HepG2 (cell line): Measurements from ENCODE around the gene SFT2D1. TPM values are rescaled to one million over a fixed set of nuclear protein-coding genes. Genes with fewer than 3 reads are reported as not detected.

Experiments
- ARID4A ChIP-seq: sonication (generic); formaldehyde crosslinking; IDR thresholded peaks from 2 replicates; pipeline ENCODE4 v1.5.0; 2020; ENCODE audit warnings: mild to moderate bottlenecking, missing genetic modification reagents, borderline replicate concordance
- CEBPB ChIP-seq: IDR thresholded peaks from 2 replicates; pipeline ENCODE4 v1.6.1; 2011; ENCODE audit warnings: low read depth, low read length, improper control_type of control experiment, borderline replicate concordance
- ELF3 ChIP-seq: IDR thresholded peaks from 2 replicates; pipeline ENCODE4 v1.6.1; 2016; ENCODE audit warnings: missing genetic modification reagents, missing compliant biosample characterization
- FOXO1 ChIP-seq: sonication (generic); formaldehyde crosslinking; IDR thresholded peaks from 2 replicates; pipeline ENCODE4 v1.4.0; 2020; ENCODE audit warnings: missing genetic modification reagents
- GATAD2A ChIP-seq: IDR thresholded peaks from 2 replicates; pipeline ENCODE4 v1.6.1; 2016
- HMG20B ChIP-seq: conservative IDR thresholded peaks from 2 replicates; pipeline ENCODE4 v1.6.1; 2016; ENCODE audit warnings: missing genetic modification reagents, missing compliant biosample characterization
- HNRNPK ChIP-seq: fragments of 200-400 bp; formaldehyde crosslinking; IDR thresholded peaks from 2 replicates; pipeline ENCODE4 v1.6.1; 2018; ENCODE audit warnings: low read length, low read depth, moderate library complexity, mild to moderate bottlenecking; ENCODE audit not compliant: poor library complexity, severe bottlenecking
- HOXD1 ChIP-seq: sonication (generic); formaldehyde crosslinking; IDR thresholded peaks from 2 replicates; pipeline ENCODE4 v1.5.0; 2020; ENCODE audit warnings: missing genetic modification reagents
- KDM4B ChIP-seq: sonication (generic); formaldehyde crosslinking; IDR thresholded peaks from 2 replicates; pipeline ENCODE4 v1.4.0; 2020; ENCODE audit warnings: missing genetic modification reagents
- LCORL ChIP-seq, 2 experiments: fragments of 450-650 bp in 1 of 2; sonication (generic) in 1 of 2; formaldehyde crosslinking in 1 of 2; IDR thresholded peaks; 2 replicates each; pipeline versions ENCODE4 v1.5.0 to v1.6.1; 2017 to 2020; ENCODE audit warnings: antibody characterized with exemption in 1 of 2, missing genetic modification reagents in 1 of 2
- MED1 ChIP-seq: sonication (generic); formaldehyde crosslinking; IDR thresholded peaks from 2 replicates; pipeline ENCODE4 v1.4.0; 2020; ENCODE audit warnings: missing genetic modification reagents
- MLX ChIP-seq: IDR thresholded peaks from 2 replicates; pipeline ENCODE4 v1.6.1; 2016
- NBN ChIP-seq: fragments of 450-650 bp; conservative IDR thresholded peaks from 2 replicates; pipeline ENCODE4 v1.6.1; 2017
- NKX3-1 ChIP-seq: sonication (generic); formaldehyde crosslinking; IDR thresholded peaks from 2 replicates; pipeline ENCODE4 v1.5.0; 2020; ENCODE audit warnings: missing genetic modification reagents
- ZMYM3 ChIP-seq: sonication (generic); formaldehyde crosslinking; IDR thresholded peaks from 2 replicates; pipeline ENCODE4 v1.5.1; 2020; ENCODE audit warnings: mild to moderate bottlenecking, missing genetic modification reagents
- ZNF280D ChIP-seq: sonication (generic); formaldehyde crosslinking; IDR thresholded peaks from 2 replicates; pipeline ENCODE4 v1.5.1; 2020; ENCODE audit warnings: mild to moderate bottlenecking, missing genetic modification reagents
- ZNF576 ChIP-seq: sonication (generic); formaldehyde crosslinking; IDR thresholded peaks from 2 replicates; pipeline ENCODE4 v1.4.0; 2020; ENCODE audit warnings: mild to moderate bottlenecking, missing genetic modification reagents
- ZSCAN20 ChIP-seq: sonication (generic); formaldehyde crosslinking; IDR thresholded peaks from 2 replicates; pipeline ENCODE4 v1.4.0; 2020; ENCODE audit warnings: missing genetic modification reagents, mild to moderate bottlenecking, borderline replicate concordance
- polyA plus RNA-seq, 8 experiments: library from polyadenylated mRNA; depleted of rRNA in 3 of 8; stranded (reverse) in 7 of 8; unstranded in 1 of 8; fragments of >200 nt; fragmentation: Illumina TruSeq in 4 of 8; extraction: Trizol in 4 of 8; gene quantifications; 2 replicates each; pipeline versions ENCODE4 v1.2.1 to v1.2.3, GENCODE V29; 2011 to 2016; ENCODE audit warnings: low read depth in 4 of 8, missing spikeins in 1 of 8, mixed read lengths in 1 of 8; ENCODE audit not compliant: insufficient read depth in 1 of 8
- total RNA-seq, 5 experiments: library from RNA; depleted of rRNA; stranded (reverse); fragments of >200 nt; fragmentation: Illumina TruSeq; extraction: Trizol; gene quantifications; 2 replicates each; pipeline ENCODE4 v1.2.3, GENCODE V29; 2016; ENCODE audit warnings: low read depth in 1 of 5
- TF ChIP-seq, protein P1 (sequence below): sonication (generic); formaldehyde crosslinking; IDR thresholded peaks from 2 replicates; pipeline ENCODE4 v1.5.0; 2020; ENCODE audit warnings: missing genetic modification reagents
- TF ChIP-seq, protein P2 (sequence below): IDR thresholded peaks from 2 replicates; pipeline ENCODE4 v1.6.1; 2016; ENCODE audit warnings: control low read depth

SFT2D1 gene
- total and polyA plus RNA-seq, 2 of the 13 experiments (the other 11 are each of a cell fraction or from before 2014, with no cell fraction given) = 115 to 147 TPM

DNA sequence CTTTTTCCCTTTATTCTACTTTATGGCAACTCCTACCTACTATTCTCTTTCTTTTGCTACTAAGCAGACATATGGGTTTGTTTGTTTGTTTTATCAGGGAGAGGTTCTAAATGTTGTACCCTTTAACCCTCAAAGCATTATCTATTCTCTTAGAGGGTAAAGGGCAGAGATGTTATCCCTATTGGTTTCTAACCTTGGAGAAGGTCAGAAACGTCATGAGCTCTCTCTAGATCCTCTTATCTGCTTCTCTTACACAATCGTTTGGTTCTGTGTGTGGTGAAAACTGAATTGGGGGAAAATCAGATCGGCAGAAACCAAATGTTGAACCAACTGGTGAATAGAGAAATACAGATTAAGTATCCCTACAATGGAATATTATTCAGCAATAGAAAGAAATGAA lies 46.8 kb upstream of the SFT2D1 start (continued):
- TF ChIP-seq HMG20B (CRISPR knock-in tag) (0 out of 2 replicates have a peak, but pooled peaks have one; percentile 20), ZMYM3 (no peak), ZNF280D (CRISPR knock-in tag) (no peak), KDM4B (CRISPR knock-in tag) (no peak), GATAD2A (CRISPR knock-in tag) (peak; percentile 96), NKX3-1 (CRISPR knock-in tag) (no peak), ZSCAN20 (CRISPR knock-in tag) (0 out of 2 replicates have a peak, but pooled peaks have one; percentile 49), NBN (0 out of 2 replicates have a peak, but pooled peaks have one; percentile 54), ZNF576 (CRISPR knock-in tag) (no peak), LCORL (IDR thresholded peaks at IDR 0.05) (no peak), LCORL (CRISPR knock-in tag; IDR thresholded peaks at IDR 0.05) (peak; percentile 86), CEBPB (peak; percentile 76; the same call in 1 of the 2 replicates), MLX (CRISPR knock-in tag) (0 out of 2 replicates have a peak, but pooled peaks have one; percentile 17), ELF3 (CRISPR knock-in tag) (peak; percentile 24; the same call in 1 of the 2 replicates), MED1 (peak; percentile 92), HOXD1 (CRISPR knock-in tag) (0 out of 2 replicates have a peak, but pooled peaks have one; percentile 35), ARID4A (CRISPR knock-in tag) (peak; percentile 47; the same call in 1 of the 2 replicates), FOXO1 (CRISPR knock-in tag) (0 out of 2 replicates have a peak, but pooled peaks have one; percentile 20), HNRNPK (no peak)
- TF ChIP-seq, protein P1, sequence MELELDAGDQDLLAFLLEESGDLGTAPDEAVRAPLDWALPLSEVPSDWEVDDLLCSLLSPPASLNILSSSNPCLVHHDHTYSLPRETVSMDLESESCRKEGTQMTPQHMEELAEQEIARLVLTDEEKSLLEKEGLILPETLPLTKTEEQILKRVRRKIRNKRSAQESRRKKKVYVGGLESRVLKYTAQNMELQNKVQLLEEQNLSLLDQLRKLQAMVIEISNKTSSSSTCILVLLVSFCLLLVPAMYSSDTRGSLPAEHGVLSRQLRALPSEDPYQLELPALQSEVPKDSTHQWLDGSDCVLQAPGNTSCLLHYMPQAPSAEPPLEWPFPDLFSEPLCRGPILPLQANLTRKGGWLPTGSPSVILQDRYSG (CRISPR knock-in tag) = no peak
- TF ChIP-seq, protein P2, sequence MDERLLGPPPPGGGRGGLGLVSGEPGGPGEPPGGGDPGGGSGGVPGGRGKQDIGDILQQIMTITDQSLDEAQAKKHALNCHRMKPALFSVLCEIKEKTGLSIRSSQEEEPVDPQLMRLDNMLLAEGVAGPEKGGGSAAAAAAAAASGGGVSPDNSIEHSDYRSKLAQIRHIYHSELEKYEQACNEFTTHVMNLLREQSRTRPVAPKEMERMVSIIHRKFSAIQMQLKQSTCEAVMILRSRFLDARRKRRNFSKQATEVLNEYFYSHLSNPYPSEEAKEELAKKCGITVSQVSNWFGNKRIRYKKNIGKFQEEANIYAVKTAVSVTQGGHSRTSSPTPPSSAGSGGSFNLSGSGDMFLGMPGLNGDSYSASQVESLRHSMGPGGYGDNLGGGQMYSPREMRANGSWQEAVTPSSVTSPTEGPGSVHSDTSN (CRISPR knock-in tag) = no peak
